Liver (tissue), 9 donors: ENCODE data around the gene PLXNA2. TPM values are rescaled to one million over a fixed set of nuclear protein-coding genes. Genes with fewer than 3 reads are reported as not detected.

Source experiments
- DNase-seq: peaks from one replicate; pipeline ENCODE4 v3.0.0-alpha.2; 2017; ENCODE audit warnings: low spot score
- H3K27ac ChIP-seq, 2 donors: one replicate each; pipeline ENCODE4 v1.7.0; 2013; ENCODE audit warnings: inconsistent platforms in 2 of 2, low read length in 2 of 2, control low read depth in 1 of 2, low read depth in 1 of 2, mild to moderate bottlenecking in 1 of 2
- H3K27me3 ChIP-seq, 4 donors: one replicate each; pipeline versions ENCODE4 v1.6.1 to v1.7.0; 2013; ENCODE audit warnings: low read length in 3 of 4, inconsistent platforms in 1 of 4, mild to moderate bottlenecking in 1 of 4, moderate library complexity in 1 of 4; ENCODE audit not compliant: control insufficient read depth in 4 of 4, insufficient read depth in 4 of 4
- H3K36me3 ChIP-seq, 4 donors: one replicate each; pipeline versions ENCODE4 v1.6.1 to v1.7.0; 2013; ENCODE audit warnings: low read length in 3 of 4, mild to moderate bottlenecking in 3 of 4, low read depth in 1 of 4, moderate library complexity in 1 of 4; ENCODE audit not compliant: control insufficient read depth in 4 of 4, insufficient read depth in 3 of 4
- H3K4me1 ChIP-seq, 4 donors: one replicate each; pipeline versions ENCODE4 v1.6.1 to v1.7.0; 2013; ENCODE audit warnings: low read length in 3 of 4, mild to moderate bottlenecking in 3 of 4, moderate library complexity in 1 of 4; ENCODE audit not compliant: control insufficient read depth in 4 of 4, insufficient read depth in 4 of 4
- H3K4me3 ChIP-seq, 3 donors: one replicate each; pipeline versions ENCODE4 v1.6.1 to v1.7.0; 2013; ENCODE audit warnings: low read length in 3 of 3, control low read depth in 1 of 3, low read depth in 1 of 3, mild to moderate bottlenecking in 1 of 3
- H3K9ac ChIP-seq, 2 donors: one replicate each; pipeline ENCODE4 v1.7.0; 2013; ENCODE audit warnings: low read length in 2 of 2, mild to moderate bottlenecking in 2 of 2, moderate library complexity in 2 of 2, control low read depth in 1 of 2, low read depth in 1 of 2
- H3K9me3 ChIP-seq, 4 donors: one replicate each; pipeline versions ENCODE4 v1.6.1 to v1.7.0; 2013; ENCODE audit warnings: low read length in 3 of 4; ENCODE audit not compliant: control insufficient read depth in 4 of 4
- ATF3 ChIP-seq: IDR thresholded peaks from 2 replicates; pipeline ENCODE4 v1.6.1; 2016; ENCODE audit warnings: antibody characterized with exemption
- CTCF ChIP-seq: fragments of 150-350 bp; IDR thresholded peaks from 2 replicates; pipeline ENCODE4 v1.5.1; 2017; ENCODE audit warnings: improper control_type of control experiment, low read depth, low read length; ENCODE audit not compliant: missing input control
- EGR1 ChIP-seq, 2 donors: IDR thresholded peaks; 2 replicates each; pipeline ENCODE4 v1.6.1; 2016 to 2018; ENCODE audit warnings: antibody characterized with exemption in 2 of 2, low read depth in 2 of 2
- FOXA1 ChIP-seq: IDR thresholded peaks from 2 replicates; pipeline ENCODE4 v1.6.1; 2016; ENCODE audit warnings: antibody characterized with exemption
- FOXA2 ChIP-seq: IDR thresholded peaks from 2 replicates; pipeline ENCODE4 v1.6.1; 2016; ENCODE audit warnings: antibody characterized with exemption
- GABPA ChIP-seq, 2 donors: IDR thresholded peaks in 1 of 2; conservative IDR thresholded peaks in 1 of 2; 2 replicates each; pipeline ENCODE4 v1.6.1; 2016; ENCODE audit warnings: antibody characterized with exemption in 2 of 2, mild to moderate bottlenecking in 1 of 2, moderate library complexity in 1 of 2
- HNF4A ChIP-seq, 2 donors: conservative IDR thresholded peaks; 2 replicates each; pipeline ENCODE4 v1.6.1; 2016; ENCODE audit warnings: antibody characterized with exemption in 2 of 2, mild to moderate bottlenecking in 2 of 2
- HNF4G ChIP-seq: IDR thresholded peaks from 2 replicates; pipeline ENCODE4 v1.6.1; 2016; ENCODE audit warnings: antibody characterized with exemption
- JUND ChIP-seq, 2 donors: IDR thresholded peaks; 2 replicates each; pipeline ENCODE4 v1.6.1; 2016; ENCODE audit warnings: antibody characterized with exemption in 2 of 2
- MAX ChIP-seq: IDR thresholded peaks from 2 replicates; pipeline ENCODE4 v1.6.1; 2016; ENCODE audit warnings: antibody characterized with exemption
- NR2F2 ChIP-seq: IDR thresholded peaks from 2 replicates; pipeline ENCODE4 v1.6.1; 2016; ENCODE audit warnings: antibody characterized with exemption
- RAD21 ChIP-seq, 2 donors: IDR thresholded peaks; 2 replicates each; pipeline ENCODE4 v1.6.1; 2016; ENCODE audit warnings: antibody characterized with exemption in 2 of 2, mild to moderate bottlenecking in 2 of 2
- REST ChIP-seq: IDR thresholded peaks from 2 replicates; pipeline ENCODE4 v1.6.1; 2016; ENCODE audit warnings: antibody characterized with exemption, mild to moderate bottlenecking
- RXRA ChIP-seq, 2 donors: IDR thresholded peaks; 2 replicates each; pipeline ENCODE4 v1.6.1; 2017 to 2018; ENCODE audit warnings: antibody characterized with exemption in 2 of 2, mild to moderate bottlenecking in 1 of 2
- SP1 ChIP-seq: IDR thresholded peaks from 2 replicates; pipeline ENCODE4 v1.6.1; 2018; ENCODE audit warnings: antibody characterized with exemption, mild to moderate bottlenecking
- YY1 ChIP-seq: IDR thresholded peaks from 2 replicates; pipeline ENCODE4 v1.6.1; 2016; ENCODE audit warnings: antibody characterized with exemption, mild to moderate bottlenecking
- ZBTB33 ChIP-seq: IDR thresholded peaks from 2 replicates; pipeline ENCODE4 v1.6.1; 2016; ENCODE audit warnings: antibody characterized with exemption
- WGBS: extraction: QIAGEN DNeasy Blood & Tissue Kit; methylation state at CpG from one replicate; pipeline ENCODE4 v1.1.7; 2013; 5-methylcytosine and 5-hydroxymethylcytosine counted together
- polyA plus RNA-seq, 2 donors: library from polyadenylated mRNA; stranded (reverse) in 1 of 2; unstranded in 1 of 2; fragments of 200-250 nt in 1 of 2; fragments of >200 nt in 1 of 2; fragmentation: Nextera tagmentation in 1 of 2; extraction: Ambion mirVana in 1 of 2; gene quantifications; one replicate each; pipeline versions ENCODE4 v1.2.1 to v1.2.3, GENCODE V29; 2013 to 2015
- total RNA-seq, 2 donors: library from RNA; depleted of rRNA; stranded (reverse); fragments of >200 nt; gene quantifications; one replicate each; pipeline ENCODE4 v1.2.3, GENCODE V29; 2014
- donor health status: healthy.
- donor health status: healthy.
- donor health status: healthy.
- donor health status: healthy.
- donor health status: healthy.

PLXNA2 gene
- total and polyA plus RNA-seq, 4 donors, result 1.8 to 9.2 (median 2.8) TPM

- Histone ChIP-seq H3K9ac (no peak overlapping the region), H3K4me1 (no peaks in the 10 kb centered on the region), H3K27ac (no peak overlapping the region), H3K9me3 (peaks cover 0 to 3% (median 0%) of the 10 kb centered on the region in 4 donors), H3K36me3 (no peaks in the 10 kb centered on the region), H3K4me3 (no peak overlapping the region), H3K27me3 (no peaks in the 10 kb centered on the region)
- WGBS, result 87% methylated on average over 2 of the region's 2 CpGs
- DNase-seq, result no peak
- TF ChIP-seq ZBTB33 (no peak), GABPA (IDR thresholded peaks at IDR 0.05 in 1 of 2, conservative IDR thresholded peaks at IDR 0.05 in 1 of 2) (no peak), ATF3 (no peak), FOXA1 (no peak), HNF4G (no peak), RAD21 (IDR thresholded peaks at IDR 0.05) (no peak), RXRA (IDR thresholded peaks at IDR 0.05) (no peak), NR2F2 (no peak), EGR1 (IDR thresholded peaks at IDR 0.05; ENCODE audit: low read depth in 2 of 2) (no peak), REST (no peak), MAX (no peak), HNF4A (conservative IDR thresholded peaks at IDR 0.05) (no peak), YY1 (no peak), SP1 (no peak), JUND (IDR thresholded peaks at IDR 0.05) (no peak), FOXA2 (no peak)
These were observed 237.8 kb downstream of the PLXNA2 start for GRCh38 chr1:208006258-208006920.

- Histone ChIP-seq H3K36me3 (no peaks in the 10 kb centered on the region), H3K4me3 (no peak overlapping the region), H3K27me3 (no peaks in the 10 kb centered on the region), H3K9me3 (peaks cover 0 to 3% (median 0%) of the 10 kb centered on the region in 4 donors), H3K4me1 (no peaks in the 10 kb centered on the region), H3K27ac (no peak overlapping the region), H3K9ac (no peak overlapping the region)
- 71% methylated on average over 3 of the region's 3 CpGs for WGBS
- no peak for DNase-seq
- TF ChIP-seq RXRA (IDR thresholded peaks at IDR 0.05) (no peak), ZBTB33 (no peak), CTCF (no peak), RAD21 (IDR thresholded peaks at IDR 0.05) (no peak), NR2F2 (no peak)
These were observed 239.3 kb downstream of the PLXNA2 start for GRCh38 chr1:208004851-208005250.
